Activated CD4-positive, alpha-beta T cell treated with anti-CD3 and anti-CD28 coated beads for 48 hours (primary cell): ENCODE data around the gene C1D.
A peak's percentile ranks its signal among the peaks of the same experiment; 100 is the strongest.

ENCODE experiments used
- DNase-seq: peaks from one replicate; pipeline ENCODE4 v3.0.0-alpha.2; 2020

Gene C1D, protein sequence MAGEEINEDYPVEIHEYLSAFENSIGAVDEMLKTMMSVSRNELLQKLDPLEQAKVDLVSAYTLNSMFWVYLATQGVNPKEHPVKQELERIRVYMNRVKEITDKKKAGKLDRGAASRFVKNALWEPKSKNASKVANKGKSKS

DNA sequence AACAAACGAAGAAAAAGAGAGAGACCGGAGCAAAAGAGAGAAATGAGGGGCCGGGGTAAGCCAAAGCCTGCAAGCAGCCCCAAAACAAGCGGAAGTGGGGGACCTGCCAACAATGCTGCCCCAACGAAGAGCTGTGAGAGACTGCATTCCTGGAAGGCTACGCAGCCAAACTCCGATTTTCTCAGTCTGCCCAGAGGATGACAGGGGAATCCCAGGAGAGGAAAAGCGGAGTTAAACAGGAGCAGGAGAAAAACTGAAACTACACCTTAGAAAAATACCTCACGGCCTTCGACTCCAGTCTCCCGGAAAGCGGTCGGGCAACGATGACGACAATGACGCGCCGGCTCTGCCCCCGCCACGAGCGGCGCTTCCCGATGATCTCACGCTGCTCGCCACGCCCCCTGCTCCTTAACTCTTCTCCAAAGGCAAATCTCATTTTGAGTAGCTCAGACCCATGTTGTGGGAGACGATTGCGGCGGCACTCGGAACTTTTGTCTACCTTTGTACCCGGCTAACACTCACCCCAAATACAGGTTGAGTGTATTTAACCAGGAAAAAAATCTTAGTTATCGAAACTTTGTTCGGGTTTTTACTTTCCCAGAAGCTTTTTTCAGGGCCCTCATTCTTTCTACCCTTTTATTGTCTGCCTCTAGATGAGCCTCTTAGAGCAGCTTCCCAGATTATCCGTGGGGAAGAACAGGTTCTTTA, at the start of gene C1D:
Gene C1D (minus strand): TSS at position 325 of the 708 bp plus-strand sequence. CDS start 15,694 bp downstream, outside the sequence.
- peak; percentile 96 for DNase-seq

DNA sequence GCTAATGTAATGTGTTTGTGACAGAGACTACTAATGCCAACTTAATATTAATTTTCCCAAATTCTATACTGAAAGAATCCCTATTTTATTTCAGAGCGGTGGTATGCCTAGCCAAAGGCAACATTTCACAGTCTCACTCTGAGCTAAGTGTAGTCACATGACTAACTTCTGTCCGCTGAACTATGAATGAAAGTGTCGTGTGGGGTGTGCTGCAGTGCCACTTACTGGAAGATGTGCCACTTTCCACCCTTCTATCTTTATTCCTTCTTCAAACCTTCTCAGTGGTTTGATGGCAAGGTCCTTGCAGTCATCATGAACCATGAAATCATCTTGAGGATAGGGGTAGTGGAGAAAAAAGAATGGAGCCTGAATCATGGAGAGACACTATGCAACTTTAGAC, 47.3 kb upstream of the C1D start:
- no peak for DNase-seq

DNA sequence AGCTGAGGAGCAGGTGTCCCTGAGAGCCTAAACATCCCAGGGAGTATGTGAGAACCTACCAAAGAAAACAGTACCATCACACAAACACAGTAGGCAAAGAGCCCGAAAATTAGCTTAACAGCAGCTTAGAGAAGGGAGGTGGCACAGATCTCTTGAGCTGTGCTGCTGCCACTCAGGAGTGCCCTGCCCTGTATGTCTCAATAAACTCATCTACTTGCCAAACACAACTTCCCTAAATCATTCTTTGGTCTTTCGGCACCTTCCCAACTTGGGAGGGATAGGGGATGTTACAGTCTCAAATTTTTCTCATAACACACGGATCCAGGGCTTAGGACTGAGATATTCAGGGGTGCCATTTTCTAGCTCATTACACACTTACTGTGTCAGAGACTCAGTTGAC, 45.3 kb upstream of the C1D start:
- DNase-seq = no peak

DNA sequence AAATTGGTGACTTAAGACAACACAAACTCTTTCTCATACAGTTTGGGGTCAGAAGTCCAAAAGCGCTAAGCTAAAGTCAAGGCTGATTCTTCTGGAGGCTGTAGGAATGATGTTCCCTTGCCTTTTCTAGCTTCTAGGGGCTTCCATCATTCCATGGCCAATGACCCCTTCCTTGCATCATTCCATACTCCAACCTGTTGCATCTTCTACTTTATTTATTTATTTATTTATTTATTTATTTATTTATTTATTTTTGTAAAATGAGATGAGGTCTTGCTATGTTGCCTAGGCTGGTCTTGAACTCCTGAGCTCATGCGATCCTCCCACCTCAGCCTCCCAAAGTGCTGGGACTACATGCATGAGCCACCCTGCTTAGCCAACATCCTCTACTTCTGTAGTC, 44.7 kb upstream of the C1D start:
- DNase-seq = no peak

DNA sequence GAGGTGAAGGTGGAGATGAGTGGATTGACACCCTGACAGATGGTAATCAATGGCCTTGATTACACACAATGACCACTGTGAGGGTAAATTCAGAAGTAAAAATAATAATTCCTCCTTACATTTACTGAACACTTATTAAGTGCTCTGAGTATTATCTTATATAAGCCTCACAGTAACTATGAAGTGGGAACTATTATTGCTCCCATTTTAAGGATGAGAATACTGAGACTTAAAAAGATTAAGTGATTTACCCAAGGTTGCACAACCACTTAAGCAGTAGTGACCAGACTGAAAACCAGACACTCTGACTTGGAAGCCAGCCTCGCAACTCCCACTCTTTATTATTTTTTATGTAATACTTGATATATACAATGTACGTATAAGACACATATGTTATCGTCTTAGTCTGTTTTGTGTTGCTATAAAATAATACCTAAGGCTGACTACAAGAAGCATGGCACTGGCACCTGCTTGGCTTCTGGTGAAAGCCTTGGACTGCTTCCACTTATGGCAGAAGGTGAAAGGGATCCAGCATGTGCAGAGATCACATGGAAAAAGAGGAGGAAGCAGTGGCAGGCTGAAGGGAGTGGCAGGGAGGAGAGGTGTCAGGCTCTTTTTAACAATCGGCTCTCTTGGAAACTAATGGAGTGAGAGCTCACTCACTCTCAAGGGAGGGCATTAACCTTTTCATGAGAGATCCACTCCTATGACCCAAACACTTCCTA, 41.5 kb upstream of the C1D start:
- no peak for DNase-seq

DNA sequence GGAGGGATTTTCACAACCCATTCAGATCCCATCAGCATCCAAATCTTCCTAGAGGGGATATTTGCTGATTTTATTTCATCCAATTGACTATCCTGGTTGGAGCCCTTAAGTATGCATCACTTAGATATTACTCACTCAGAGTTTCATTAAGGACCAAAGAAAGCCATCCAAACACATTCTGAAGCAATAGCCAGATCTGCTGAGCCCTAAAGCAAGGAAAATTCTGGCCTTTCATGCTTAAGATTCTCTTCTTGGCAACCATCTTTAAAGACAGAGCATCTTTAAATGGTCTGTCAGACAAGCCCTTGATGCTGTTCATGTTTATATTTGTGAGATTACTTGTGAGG, 40.9 kb upstream of the C1D start:
- DNase-seq = no peak

DNA sequence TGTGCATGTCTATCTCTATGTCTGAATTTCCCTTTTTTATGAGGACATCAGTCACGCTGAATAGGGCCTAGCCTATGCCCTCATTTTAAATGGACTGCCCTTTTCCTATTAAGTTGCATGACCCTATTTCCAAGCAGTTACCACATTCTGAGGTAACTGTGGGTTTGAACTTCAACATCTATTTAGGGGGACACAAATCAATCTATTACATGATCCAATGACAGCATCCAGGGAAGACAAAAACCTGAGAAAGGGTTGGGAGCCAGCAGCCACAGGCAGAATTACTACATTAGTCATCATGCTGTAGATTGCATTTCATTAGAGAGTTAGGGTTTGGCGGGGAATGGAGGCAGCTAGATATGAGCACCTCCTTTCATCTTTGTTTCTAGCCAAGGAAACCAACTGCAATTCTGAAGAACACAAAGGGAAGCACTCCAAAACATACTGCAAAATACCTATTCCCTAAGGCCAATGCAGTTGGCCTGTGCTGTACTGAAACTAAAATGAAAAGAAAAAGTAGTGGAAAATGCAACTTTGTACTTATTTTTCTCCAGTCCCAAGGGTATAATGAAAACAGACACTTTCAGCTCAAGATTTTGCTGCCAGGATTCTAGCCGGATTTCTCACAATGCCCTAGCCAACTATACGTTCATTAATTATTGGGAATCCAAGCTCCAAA, 40.4 kb upstream of the C1D start:
- DNase-seq = no peak

DNA sequence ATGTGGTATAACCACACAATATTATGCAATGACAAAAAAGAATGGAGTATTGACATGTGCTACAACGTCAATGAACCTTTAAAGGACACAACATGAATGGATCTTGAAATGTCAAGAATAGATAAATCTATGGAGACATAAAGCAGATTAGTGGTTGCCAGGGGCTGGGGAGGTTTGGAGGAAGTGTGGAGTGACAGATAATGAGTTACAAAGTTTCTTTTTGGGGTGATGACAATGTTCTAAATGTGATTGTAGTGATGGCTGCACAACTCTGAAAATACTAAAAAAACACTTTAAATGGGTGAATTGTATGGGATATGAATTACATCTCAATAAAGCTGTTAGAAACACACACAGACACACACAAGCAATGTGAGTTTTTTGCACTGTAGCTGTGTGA, 37.4 kb upstream of the C1D start:
- no peak for DNase-seq

DNA sequence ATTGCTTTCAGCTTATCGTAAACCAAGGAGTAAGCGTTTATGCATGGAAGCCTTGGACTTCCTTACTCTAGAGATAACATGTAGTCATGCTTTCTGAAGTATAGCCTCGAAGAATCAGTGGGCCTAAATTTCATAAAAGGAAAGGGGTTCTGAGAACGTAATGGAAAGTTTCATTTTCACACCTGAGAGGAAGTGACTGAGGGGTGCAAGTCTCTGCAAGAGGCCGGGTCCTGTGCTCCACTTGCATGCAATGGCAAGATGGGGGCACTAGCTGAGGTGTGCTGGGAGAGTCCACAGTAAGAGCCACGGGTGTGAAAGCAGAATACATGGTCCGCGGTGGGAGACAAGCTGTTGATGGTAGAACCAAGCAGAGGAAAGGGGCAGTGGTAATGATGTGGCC, 36.5 kb upstream of the C1D start:
- DNase-seq = no peak

DNA sequence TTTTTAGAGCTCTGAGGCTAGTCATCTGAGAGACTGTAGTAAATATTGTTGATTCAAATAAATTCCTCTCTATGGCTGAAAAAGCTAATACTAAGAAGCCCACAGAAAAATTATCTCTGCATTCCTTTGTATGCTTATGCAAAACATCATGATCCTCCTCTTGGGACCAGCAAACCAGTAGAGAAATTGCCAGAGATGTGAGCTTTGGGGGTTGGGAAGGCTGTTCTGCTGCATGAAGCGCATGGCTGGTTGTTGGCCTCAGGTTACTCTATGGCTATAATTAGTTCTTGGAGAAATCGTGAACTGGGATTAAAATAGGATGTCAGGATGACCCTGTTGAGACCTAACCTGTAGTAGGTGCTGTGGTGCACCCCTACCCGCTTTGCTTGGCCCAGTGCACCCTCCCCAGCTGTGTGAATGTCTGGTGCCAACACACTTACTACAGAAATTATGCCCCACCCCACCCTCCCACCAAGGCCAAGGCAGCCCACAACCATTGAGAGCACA, 35.5 kb upstream of the C1D start:
- DNase-seq = no peak

DNA sequence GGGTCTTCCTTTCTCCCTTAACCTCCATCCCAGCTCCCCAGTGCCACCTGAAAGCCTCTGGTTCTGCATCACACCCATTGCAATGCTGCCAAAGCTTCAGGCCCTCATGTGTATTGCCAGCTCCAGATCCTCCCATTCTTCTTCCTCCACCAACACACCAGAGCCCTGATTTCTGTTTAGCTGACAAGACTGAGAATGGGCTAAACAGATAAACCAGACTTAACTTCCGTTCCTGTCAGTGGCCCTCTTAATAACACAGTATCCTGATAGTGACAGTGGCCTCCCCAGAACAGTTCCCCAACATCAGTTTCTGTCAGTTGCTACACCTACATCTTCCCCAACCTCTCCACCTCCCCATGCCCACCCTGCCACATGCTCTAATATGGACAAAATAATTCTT, 31.3 kb upstream of the C1D start:
- no peak for DNase-seq

DNA sequence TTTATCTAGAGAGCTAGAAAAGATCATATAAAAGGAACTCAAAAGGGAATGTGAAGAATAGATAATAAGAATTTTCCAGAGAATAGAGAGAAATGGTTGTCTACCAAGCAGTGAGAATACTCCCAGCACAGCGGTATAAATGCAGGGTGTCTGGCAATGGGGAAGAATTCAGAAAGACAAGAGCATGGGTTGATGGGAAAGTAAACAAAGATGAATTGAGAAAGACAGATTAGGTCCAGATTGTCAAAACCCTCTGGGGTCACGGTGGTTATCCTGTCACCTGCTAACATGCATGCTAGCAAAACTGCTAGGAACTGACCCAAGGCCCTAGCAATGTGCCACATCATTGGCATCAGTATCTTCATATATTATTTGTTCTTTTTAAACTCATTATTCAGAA, 30.8 kb upstream of the C1D start:
- no peak for DNase-seq

DNA sequence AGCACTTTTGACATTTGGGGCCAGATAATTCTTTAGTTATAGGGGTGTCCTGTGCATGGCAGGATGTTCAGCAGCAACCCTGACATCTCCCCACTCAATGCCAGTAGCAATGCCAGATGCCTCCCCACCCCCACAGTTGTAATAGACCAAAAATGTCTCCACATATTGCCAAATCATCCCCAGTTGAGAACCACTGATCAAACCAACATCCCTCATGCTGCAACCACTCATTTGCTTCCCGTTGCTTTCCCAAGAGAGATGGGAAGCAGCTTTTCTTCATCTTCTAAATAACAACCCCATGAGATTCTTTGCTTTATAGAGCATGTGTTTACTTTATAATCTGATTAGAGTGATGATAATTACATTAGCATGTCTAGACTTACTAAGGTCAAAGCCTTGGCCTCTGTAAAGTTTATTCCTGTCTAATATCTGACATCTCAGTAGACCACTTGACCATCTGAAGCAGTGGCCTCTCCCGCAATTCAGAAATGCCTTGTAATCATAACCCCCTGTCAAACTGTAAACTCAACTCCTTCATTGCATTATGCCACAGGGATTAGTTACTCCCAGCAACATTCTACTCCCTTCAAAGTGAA, 28.7 kb upstream of the C1D start:
- no peak for DNase-seq

DNA sequence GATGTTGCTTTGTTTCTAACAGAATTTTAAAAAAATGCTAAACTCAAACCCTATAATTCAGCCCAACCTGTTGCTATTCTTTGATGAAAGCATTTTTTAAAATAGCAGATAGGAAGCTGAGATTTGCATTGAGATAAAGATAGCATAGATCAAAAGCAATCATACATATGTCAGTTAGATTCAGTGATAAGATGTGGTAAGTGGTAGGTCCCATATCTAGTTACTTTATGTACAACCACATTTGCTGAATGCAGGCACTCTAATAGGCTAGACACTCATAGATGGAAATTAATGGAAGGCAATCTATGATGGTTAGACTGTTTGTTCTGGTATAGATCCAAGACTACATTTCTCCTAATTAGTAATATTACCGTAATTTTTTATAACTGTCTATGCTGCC, 27.2 kb upstream of the C1D start:
- no peak for DNase-seq

DNA sequence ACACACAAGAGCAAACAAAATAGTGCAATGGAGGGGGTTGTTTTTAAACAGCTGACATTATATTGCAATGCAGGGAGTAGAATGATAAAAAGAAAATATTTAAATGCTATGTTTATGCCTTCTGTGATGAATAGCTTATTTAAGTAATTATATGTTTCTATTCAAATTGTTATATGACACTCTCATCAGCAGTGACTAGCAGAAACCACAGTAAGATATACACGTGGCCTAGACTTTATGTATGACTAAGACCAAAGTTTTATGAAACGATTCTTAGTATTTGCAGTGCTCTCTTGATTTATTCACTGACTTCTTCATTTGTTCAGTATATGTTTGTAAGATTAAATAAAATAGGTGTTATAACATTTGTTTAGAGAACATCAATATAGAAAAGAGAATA, 26.1 kb upstream of the C1D start:
- DNase-seq = no peak

DNA sequence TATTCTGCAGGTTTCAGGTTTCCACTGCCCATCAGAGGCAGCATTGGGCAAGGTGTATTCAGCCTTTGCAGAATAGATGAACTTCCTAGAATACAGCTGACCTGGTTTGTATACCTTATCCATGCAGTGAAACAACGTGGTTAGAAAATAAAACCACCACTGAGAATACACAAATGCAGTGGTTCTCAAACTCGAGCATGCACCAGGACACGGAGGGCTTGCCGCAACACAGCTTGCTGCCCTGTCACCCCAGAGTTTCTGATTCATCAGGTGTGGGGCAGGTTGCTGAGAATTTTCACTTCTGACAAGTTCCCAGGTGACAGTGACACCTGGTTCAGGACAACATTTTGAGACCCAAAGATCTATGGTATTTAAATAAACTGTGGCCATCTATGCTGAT, 23.4 kb upstream of the C1D start:
- no peak for DNase-seq

DNA sequence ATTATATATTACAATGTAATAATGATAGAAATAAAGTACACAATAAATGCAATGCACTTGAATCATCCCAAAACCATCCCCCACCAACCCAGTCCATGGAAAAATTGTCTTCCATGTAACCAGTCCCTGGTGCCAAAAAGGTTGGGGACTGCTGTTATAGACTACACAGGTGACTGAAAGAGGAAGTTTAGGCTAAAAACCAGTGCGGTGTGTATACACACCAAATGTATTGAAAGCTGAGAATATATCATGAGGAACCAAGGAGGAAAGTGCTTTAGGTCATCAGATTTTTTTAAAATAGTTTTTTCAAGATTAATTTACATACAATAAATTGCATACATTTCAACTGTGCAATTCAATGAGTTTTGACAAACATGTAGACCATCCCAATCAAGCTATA, 20.5 kb upstream of the C1D start:
- DNase-seq = no peak

DNA sequence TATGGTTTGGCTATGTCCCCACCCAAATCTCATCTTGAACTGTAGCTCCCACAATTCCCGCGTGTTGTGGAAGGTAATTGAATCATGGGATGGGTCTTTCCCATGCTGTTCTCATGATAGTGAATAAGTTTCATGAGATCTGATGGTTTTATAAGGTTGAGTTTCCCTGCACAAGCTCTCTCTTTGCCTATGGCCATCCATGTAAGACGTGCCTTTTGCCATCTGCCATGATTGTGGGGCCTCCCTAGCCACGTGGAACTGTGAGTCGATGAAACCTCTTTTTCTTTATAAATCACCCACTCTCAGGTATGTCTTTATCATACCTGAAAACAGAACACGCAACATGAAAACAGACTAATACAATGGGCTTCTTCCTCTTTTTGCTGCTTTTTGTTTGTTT, 11.2 kb upstream of the C1D start:
- no peak for DNase-seq

DNA sequence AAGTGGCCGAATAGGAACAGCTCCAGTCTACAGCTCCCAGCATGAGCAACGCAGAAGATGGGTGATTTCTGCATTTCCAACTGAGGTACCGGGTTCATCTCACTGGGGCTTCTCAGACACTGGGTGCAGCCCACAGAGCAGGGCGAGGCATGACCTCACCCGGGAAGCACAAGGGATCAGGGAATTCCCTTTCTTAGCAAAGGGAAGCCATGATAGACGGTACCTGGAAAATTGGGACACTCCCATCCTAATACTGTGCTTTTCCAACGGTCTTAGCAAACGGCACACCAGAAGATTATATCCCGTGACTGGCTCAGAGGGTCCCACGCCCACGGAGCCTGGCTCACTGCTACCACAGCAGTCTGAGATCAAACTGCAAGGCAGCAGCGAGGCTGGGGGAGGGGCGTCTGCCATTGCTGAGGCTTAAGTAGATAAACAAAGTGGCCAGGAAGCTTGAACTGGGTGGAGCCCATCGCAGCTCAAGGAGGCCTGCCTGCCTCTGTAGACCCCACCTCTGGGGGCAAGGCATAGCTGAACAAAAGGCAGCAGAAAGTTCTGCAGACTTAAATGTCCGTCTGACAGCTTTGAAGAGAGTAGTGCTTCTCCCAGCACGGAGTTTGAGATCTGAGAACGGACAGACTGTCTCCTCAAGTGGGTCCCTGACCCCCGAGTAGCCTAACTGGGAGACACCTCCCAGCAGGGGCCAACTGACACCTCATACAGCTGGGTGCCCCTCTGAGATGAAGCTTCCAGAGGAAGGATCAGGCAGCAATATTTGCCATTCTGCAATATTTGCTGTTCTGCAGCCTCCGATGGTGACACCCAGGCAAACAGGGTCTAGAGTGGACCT, 1.2 kb upstream of the C1D start:
- DNase-seq = peak; percentile 16

DNA sequence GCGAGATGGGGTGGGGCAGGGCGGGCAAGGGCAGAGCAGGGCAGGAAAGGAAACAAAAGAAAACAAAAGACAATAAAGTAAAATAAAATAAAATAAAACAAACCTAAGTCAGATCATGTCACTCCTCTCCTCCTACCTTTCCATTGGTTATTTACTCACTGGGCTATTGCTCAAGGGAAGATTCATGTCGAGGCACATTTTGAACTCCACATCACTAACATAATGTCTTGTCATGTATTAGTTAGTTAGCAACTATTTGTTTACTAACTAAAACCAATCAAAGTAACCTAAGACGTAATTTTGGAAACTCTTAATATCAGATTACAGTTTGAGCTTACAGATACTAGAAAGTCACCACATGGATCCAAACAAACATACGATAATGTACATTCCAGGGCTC, 2.2 kb downstream of the C1D start:
- no peak for DNase-seq

DNA sequence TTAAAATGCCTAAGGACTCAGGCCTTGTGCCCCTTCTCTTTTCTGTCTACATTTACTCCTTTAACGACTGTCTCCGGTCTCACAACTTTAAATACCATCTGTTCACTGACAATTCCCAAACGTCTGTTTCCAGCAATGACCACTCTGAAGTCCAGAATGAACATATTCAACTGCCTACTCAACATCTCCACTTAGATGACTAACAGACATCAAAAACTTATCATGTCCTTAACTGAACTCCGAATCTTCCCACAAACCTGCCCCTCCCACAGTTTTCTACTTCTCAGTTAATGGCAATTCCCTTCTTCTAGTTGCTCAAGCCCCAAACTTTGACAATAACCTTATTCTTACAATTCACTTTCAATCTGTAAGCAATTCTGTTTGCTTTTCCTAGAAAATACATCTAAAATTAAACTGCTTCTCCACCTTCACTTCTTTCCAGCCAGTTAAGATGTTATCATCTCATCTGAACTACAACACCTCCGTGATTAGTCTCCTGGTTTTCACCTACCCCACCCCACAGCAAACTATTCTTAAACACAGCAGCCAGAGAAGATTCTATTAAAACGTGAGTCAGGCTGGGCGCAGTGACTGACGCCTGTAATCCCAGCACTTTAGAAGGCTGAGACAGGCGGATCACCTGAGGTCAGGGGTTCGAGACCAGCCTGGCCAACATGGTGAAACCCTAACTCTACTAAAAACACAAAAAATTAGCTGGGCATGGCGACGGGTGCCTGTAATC, 2.8 kb downstream of the C1D start:
- no peak for DNase-seq
